Parathyroid adenoma (tissue), 2 donors: ENCODE data around the gene SLC25A43.
A peak's percentile ranks its signal among the peaks of the same experiment; 100 is the strongest.

Source experiments
- H2AFZ ChIP-seq: fragments of 300-600 bp; sonication (generic); one replicate; pipeline ENCODE4 v1.7.0; 2017; ENCODE audit warnings: antibody characterized with exemption, mild to moderate bottlenecking
- H3K27ac ChIP-seq: fragments of 300-600 bp; sonication (generic); one replicate; pipeline ENCODE4 v1.7.0; 2017
- H3K27me3 ChIP-seq: fragments of 300-600 bp; sonication (generic); one replicate; pipeline ENCODE4 v1.7.0; 2017; ENCODE audit warnings: low read length; ENCODE audit not compliant: control insufficient read depth, insufficient read depth
- H3K36me3 ChIP-seq: fragments of 300-600 bp; sonication (generic); one replicate; pipeline ENCODE4 v1.7.0; 2017; ENCODE audit warnings: low read length; ENCODE audit not compliant: control insufficient read depth, insufficient read depth
- H3K4me1 ChIP-seq: fragments of 300-600 bp; sonication (generic); one replicate; pipeline ENCODE4 v1.7.0; 2017; ENCODE audit warnings: control low read depth
- H3K4me2 ChIP-seq: fragments of 300-600 bp; sonication (generic); one replicate; pipeline ENCODE4 v1.7.0; 2017; ENCODE audit warnings: low read length
- H3K4me3 ChIP-seq: fragments of 300-600 bp; sonication (generic); one replicate; pipeline ENCODE4 v1.7.0; 2017; ENCODE audit warnings: low read depth, low read length
- H3K79me2 ChIP-seq: fragments of 300-600 bp; sonication (generic); one replicate; pipeline ENCODE4 v1.7.0; 2017; ENCODE audit warnings: control low read depth
- H3K9ac ChIP-seq: fragments of 300-600 bp; sonication (generic); one replicate; pipeline ENCODE4 v1.7.0; 2017; ENCODE audit warnings: mild to moderate bottlenecking
- H3K9me3 ChIP-seq: fragments of 300-600 bp; sonication (generic); one replicate; pipeline ENCODE4 v1.7.0; 2017; ENCODE audit warnings: low read length; ENCODE audit not compliant: control insufficient read depth
- TF ChIP-seq, protein P1 (sequence below): fragments of 300-600 bp; sonication (generic); IDR thresholded peaks from one replicate; pipeline ENCODE4 v1.7.0; 2017; ENCODE audit warnings: antibody characterized with exemption, mild to moderate bottlenecking
- donor health status: primary hyperparathyroidism.

The SLC25A43 gene

DNA sequence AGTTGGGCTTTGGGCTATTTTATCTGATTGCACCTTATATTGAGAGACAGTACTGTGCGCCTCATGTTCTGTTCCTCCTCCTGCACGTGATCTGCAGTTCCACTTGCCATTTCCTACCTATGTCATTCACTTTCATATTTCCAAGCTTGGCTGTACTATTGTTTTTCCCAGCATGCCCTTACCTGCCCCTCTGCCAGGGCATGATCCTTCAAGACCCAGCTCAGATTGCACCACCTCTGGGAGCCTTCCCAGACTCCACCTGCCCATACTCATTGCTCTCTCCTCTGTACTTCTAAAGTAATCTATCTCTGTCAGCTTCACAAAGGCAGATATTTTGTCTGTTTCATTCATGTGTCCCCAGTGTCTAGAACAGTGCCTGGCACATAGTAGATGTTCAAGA lies 80.7 kb downstream of the SLC25A43 start:
- peaks cover 4% of the 10 kb centered on the region for H3K4me1 ChIP-seq
- no peak overlapping the region for H3K4me2 ChIP-seq
- H3K27me3 ChIP-seq: no peaks in the 10 kb centered on the region
- H3K9me3 ChIP-seq: no peaks in the 10 kb centered on the region
- no peak overlapping the region for H3K4me3 ChIP-seq
- no peak overlapping the region for H2AFZ ChIP-seq
- H3K9ac ChIP-seq: no peak overlapping the region
- TF ChIP-seq, protein P1, sequence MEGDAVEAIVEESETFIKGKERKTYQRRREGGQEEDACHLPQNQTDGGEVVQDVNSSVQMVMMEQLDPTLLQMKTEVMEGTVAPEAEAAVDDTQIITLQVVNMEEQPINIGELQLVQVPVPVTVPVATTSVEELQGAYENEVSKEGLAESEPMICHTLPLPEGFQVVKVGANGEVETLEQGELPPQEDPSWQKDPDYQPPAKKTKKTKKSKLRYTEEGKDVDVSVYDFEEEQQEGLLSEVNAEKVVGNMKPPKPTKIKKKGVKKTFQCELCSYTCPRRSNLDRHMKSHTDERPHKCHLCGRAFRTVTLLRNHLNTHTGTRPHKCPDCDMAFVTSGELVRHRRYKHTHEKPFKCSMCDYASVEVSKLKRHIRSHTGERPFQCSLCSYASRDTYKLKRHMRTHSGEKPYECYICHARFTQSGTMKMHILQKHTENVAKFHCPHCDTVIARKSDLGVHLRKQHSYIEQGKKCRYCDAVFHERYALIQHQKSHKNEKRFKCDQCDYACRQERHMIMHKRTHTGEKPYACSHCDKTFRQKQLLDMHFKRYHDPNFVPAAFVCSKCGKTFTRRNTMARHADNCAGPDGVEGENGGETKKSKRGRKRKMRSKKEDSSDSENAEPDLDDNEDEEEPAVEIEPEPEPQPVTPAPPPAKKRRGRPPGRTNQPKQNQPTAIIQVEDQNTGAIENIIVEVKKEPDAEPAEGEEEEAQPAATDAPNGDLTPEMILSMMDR: no peak
- no peak overlapping the region for H3K27ac ChIP-seq
- no peaks in the 10 kb centered on the region for H3K36me3 ChIP-seq
- no peaks in the 10 kb centered on the region for H3K79me2 ChIP-seq

DNA sequence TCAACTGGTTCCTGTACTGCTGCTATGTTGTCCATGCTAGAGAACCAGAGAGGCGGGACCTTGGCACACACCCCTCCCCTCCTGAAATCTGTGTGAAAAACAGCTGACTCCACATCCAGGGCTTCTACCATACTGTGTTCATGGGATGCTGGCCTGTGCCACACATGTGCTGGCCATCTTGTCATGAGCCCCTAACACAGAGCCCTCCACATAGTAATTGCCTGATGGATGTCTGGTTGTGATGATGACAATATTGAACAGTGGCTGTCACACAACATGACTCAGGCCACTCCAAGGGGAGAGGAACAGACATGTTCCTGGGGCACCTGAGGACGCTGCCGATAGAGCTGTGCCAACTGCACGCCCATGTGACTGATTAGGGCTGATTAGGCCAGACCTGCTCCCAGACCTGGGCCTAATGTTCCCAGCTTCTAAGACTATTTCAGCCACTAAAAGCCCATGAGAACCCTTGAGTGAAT lies 82.2 kb downstream of the SLC25A43 start:
- Histone ChIP-seq H3K4me2 (no peak overlapping the region), H3K79me2 (no peaks in the 10 kb centered on the region), H3K27ac (no peak overlapping the region), H2AFZ (peak overlapping the region; percentile 66), H3K9me3 (no peaks in the 10 kb centered on the region), H3K9ac (no peak overlapping the region), H3K4me3 (no peak overlapping the region), H3K27me3 (no peaks in the 10 kb centered on the region), H3K36me3 (no peaks in the 10 kb centered on the region), H3K4me1 (peaks cover 4% of the 10 kb centered on the region)
- TF ChIP-seq, protein P1: no peak

DNA sequence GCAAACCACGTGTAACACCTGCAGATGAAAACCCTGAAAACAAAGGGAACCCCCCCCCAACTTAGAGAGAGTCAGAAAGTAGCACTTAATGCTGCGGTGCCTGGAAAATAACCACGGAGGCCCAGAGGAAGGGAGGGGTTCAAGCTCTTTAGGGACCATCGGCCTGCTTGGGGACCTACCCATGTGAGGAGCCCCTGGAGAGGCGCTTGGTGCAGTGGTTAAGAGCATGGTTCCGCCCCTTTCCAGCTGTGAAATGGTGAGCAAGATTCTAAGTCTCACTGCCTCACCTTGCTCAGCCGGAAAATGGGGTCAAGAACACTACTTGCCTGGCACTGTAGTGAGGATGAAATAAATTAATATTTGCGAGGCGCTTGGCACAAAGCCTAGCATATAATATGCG lies 82.9 kb downstream of the SLC25A43 start:
- no peak overlapping the region for H3K9ac ChIP-seq
- H3K9me3 ChIP-seq: no peaks in the 10 kb centered on the region
- peak overlapping the region; percentile 56 for H3K27ac ChIP-seq
- H3K79me2 ChIP-seq: no peaks in the 10 kb centered on the region
- H3K27me3 ChIP-seq: no peaks in the 10 kb centered on the region
- H3K4me2 ChIP-seq: peak overlapping the region; percentile 50
- H3K4me1 ChIP-seq: peaks cover 4% of the 10 kb centered on the region
- peak overlapping the region; percentile 88 for H2AFZ ChIP-seq
- TF ChIP-seq, protein P1: no peak
- no peaks in the 10 kb centered on the region for H3K36me3 ChIP-seq
- H3K4me3 ChIP-seq: peak overlapping the region; percentile 29

DNA sequence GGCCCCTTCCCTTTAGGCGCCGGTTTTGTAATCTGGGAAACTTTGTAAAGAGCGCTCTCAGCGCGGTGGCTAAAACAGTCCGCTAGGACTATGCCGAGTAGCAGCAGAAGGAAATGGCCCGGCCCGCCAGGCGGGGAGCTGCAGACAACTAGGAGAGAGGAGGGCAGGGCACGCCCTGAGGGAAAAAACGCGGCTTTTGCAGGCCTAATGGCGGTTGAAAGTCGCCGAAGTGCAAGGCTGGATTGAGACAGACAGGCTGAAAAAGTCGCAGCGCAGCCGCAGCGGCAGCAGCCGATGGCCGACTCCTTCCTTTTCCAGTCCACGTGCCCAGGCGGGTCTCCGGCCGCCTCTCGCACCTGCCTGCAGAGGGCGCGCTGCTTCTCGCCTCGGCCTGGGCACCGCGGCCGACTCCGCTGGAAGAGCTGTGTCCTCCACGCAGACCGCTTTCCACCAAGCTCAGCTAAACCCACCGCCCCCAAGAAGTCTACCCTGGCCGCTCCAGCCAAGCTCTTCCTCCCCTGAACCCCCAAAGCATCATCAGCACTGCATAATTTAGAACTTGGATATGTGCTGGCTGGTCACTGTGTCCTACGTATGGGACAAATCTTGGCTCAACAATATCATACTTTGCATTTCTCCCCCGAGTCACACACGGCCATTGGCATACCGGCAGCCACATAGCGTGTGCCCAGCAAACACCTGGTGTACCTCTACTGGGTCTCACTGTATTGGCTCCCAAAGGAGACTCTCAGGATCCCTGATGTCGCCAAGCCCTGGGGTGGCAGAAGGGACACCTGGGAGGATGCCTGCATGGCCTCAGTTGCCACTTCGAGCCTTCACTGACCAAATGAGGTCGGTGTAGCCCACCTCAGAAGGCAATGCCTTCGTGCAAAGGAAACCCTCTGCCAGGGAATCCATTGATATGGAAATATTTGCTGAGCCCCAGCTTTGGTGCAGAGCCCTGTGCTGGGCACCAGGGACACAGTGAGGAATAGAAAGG lies 83.6 kb downstream of the SLC25A43 start:
- H3K4me3 ChIP-seq: peak overlapping the region; percentile 29

More for the DNA sequence above, 83.6 kb downstream of the SLC25A43 start:
- Histone ChIP-seq H3K4me2 (peak overlapping the region; percentile 50), H3K79me2 (no peaks in the 10 kb centered on the region), H3K9me3 (no peaks in the 10 kb centered on the region), H3K27me3 (no peaks in the 10 kb centered on the region), H3K9ac (no peak overlapping the region), H2AFZ (peak overlapping the region; percentile 88), H3K36me3 (no peaks in the 10 kb centered on the region), H3K27ac (peak overlapping the region; percentile 56), H3K4me1 (peaks cover 4% of the 10 kb centered on the region)
- TF ChIP-seq, protein P1: peak; percentile 57
